ENCODE data around the gene FAM222A. TPM values are rescaled to one million over a fixed set of nuclear protein-coding genes. Genes with fewer than 3 reads are reported as not detected.

The FAM222A gene
- total and polyA plus RNA-seq, 2 of the 8 experiments (the other 6 are each of a cell fraction or from before 2014, with no cell fraction given), result 0.94 to 1.1 TPM

GRCh38 chr12:109782326-109782703 lies 68.7 kb downstream of the FAM222A start (continued):
- TF ChIP-seq CTCF (IDR thresholded peaks at IDR 0.05; ENCODE audit: control extremely low read depth in 1 of 3, insufficient read depth in 1 of 3, low read depth in 1 of 3, low read length in 3 of 3), result no peak
- no peak for TF ChIP-seq RAD21 (IDR thresholded peaks at IDR 0.05 in 1 of 2, conservative IDR thresholded peaks at IDR 0.05 in 1 of 2; ENCODE audit: low read depth in 2 of 2, low read length in 2 of 2)
- no peak for TF ChIP-seq CREB1 (IDR thresholded peaks at IDR 0.05)
- no peak for TF ChIP-seq ATF2 (IDR thresholded peaks at IDR 0.05; ENCODE audit: low read length)
